C4-2B (cell line): ENCODE data around the gene ILKAP.

Experiments used
- ZFX ChIP-seq: fragments of 450-650 bp; IDR thresholded peaks from 2 replicates; pipeline ENCODE4 v1.6.1; 2017
- TF ChIP-seq, protein P1 (sequence below): fragments of 450-650 bp; conservative IDR thresholded peaks from 2 replicates; pipeline ENCODE4 v1.5.1; 2017; ENCODE audit warnings: mild to moderate bottlenecking

DNA sequence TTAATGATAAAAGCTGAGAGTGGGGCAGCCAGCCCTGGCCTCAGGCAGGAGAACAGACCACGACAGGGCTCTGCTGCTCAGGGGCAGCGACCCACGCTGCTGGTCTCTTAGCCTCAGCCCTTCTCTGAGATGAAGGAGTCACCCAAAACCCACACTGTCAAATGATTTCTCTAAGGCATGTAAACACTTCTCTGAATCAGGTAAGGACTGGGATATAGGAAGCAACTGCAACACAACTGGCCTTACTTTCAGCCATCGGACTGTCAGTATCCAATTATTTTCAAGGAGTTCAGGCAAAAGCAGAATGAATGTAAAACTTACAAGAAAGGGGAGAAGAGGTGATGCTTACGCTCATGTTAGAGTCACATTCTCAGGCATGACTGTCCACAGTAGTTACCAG, 22.9 kb downstream of the ILKAP start:
- TF ChIP-seq, protein P1, sequence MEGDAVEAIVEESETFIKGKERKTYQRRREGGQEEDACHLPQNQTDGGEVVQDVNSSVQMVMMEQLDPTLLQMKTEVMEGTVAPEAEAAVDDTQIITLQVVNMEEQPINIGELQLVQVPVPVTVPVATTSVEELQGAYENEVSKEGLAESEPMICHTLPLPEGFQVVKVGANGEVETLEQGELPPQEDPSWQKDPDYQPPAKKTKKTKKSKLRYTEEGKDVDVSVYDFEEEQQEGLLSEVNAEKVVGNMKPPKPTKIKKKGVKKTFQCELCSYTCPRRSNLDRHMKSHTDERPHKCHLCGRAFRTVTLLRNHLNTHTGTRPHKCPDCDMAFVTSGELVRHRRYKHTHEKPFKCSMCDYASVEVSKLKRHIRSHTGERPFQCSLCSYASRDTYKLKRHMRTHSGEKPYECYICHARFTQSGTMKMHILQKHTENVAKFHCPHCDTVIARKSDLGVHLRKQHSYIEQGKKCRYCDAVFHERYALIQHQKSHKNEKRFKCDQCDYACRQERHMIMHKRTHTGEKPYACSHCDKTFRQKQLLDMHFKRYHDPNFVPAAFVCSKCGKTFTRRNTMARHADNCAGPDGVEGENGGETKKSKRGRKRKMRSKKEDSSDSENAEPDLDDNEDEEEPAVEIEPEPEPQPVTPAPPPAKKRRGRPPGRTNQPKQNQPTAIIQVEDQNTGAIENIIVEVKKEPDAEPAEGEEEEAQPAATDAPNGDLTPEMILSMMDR: no peak
- no peak for TF ChIP-seq ZFX
